NCI-H2171 (cell line): ENCODE measurements around the gene TTLL3.
A peak's percentile ranks its signal among the peaks of the same experiment; 100 is the strongest.
"Not testable (repeated sequence)": the region's sequence is repeated elsewhere in the genome, so short reads cannot be mapped to it uniquely, and the experiment has no call there.

Experiments used
- DNase-seq: peaks from one replicate; lab custom pipeline; 2025; lab: John Stamatoyannopoulos, UW

TTLL3 gene

GRCh38 chr3:9837701-9838582 is 27.9 kb downstream of the TTLL3 start:
- no peak for DNase-seq

- no peak for DNase-seq
These were observed 28.8 kb downstream of the TTLL3 start for GRCh38 chr3:9838856-9839255.

GRCh38 chr3:9841015-9841414 is 31.0 kb downstream of the TTLL3 start:
- DNase-seq: no peak

GRCh38 chr3:9843715-9844438 is 33.8 kb downstream of the TTLL3 start, which contains the start of gene RPUSD3:
Gene RPUSD3 (minus strand): TSS chr3:9844008. CDS start chr3:9843990, 18 bp downstream.
- DNase-seq: peak; percentile 73

- no peak for DNase-seq
These were observed 36.2 kb downstream of the TTLL3 start for GRCh38 chr3:9846231-9846630.

- DNase-seq: no peak
These were observed 36.9 kb downstream of the TTLL3 start for GRCh38 chr3:9846931-9847488.

- DNase-seq: not testable (repeated sequence)
These were observed 37.8 kb downstream of the TTLL3 start for GRCh38 chr3:9847870-9848269.

- not testable (repeated sequence) for DNase-seq
These were observed 38.8 kb downstream of the TTLL3 start for GRCh38 chr3:9848860-9849259.

- DNase-seq: not testable (repeated sequence)
These were observed 41.3 kb downstream of the TTLL3 start for GRCh38 chr3:9851383-9851782.

- not testable (repeated sequence) for DNase-seq
These were observed 41.9 kb downstream of the TTLL3 start for GRCh38 chr3:9851926-9852325.

- DNase-seq: no peak
These were observed 42.5 kb downstream of the TTLL3 start for GRCh38 chr3:9852528-9852927.

- DNase-seq: not testable (repeated sequence)
These were observed 44.4 kb downstream of the TTLL3 start for GRCh38 chr3:9854291-9854940.

GRCh38 chr3:9855594-9855993 is 45.5 kb downstream of the TTLL3 start:
- no peak for DNase-seq

GRCh38 chr3:9859530-9860025 is 49.5 kb downstream of the TTLL3 start:
- DNase-seq: no peak

- DNase-seq: no peak
These were observed 51.1 kb downstream of the TTLL3 start for GRCh38 chr3:9861201-9861600.

GRCh38 chr3:9861626-9862130 is 51.6 kb downstream of the TTLL3 start:
- DNase-seq: no peak

GRCh38 chr3:9862391-9863057 is 52.5 kb downstream of the TTLL3 start:
- DNase-seq: no peak

- no peak for DNase-seq
These were observed 53.2 kb downstream of the TTLL3 start for GRCh38 chr3:9863058-9863772.

- no peak for DNase-seq
These were observed 54.3 kb downstream of the TTLL3 start for GRCh38 chr3:9864200-9864927.

- DNase-seq: not testable (repeated sequence)
These were observed 55.1 kb downstream of the TTLL3 start for GRCh38 chr3:9865125-9865637.
